H9 (cell line): ENCODE results near the gene MARF1. TPM values are rescaled to one million over a fixed set of nuclear protein-coding genes. Genes with fewer than 3 reads are reported as not detected.

ENCODE experiments used
- DNase-seq: peaks from one replicate; pipeline ENCODE4 v3.0.0-alpha.2; 2017
- H2AFZ ChIP-seq: one replicate; pipeline ENCODE4 v1.6.1; 2013; ENCODE audit warnings: mild to moderate bottlenecking, low read length, control low read depth, moderate library complexity
- H2AK5ac ChIP-seq: 2 replicates; pipeline ENCODE4 v1.6.1; 2013; ENCODE audit warnings: low read length, control low read depth, mixed read lengths; ENCODE audit not compliant: insufficient read length
- H2BK120ac ChIP-seq: one replicate; pipeline ENCODE4 v1.6.1; 2013; ENCODE audit warnings: low read depth, mild to moderate bottlenecking, low read length, control low read depth, inconsistent platforms; ENCODE audit not compliant: poor library complexity, severe bottlenecking
- H2BK12ac ChIP-seq: 2 replicates; pipeline ENCODE4 v1.6.1; 2013; ENCODE audit warnings: low read length, control low read depth, mixed read lengths, low read depth; ENCODE audit not compliant: insufficient read length
- H2BK15ac ChIP-seq: 2 replicates; pipeline ENCODE4 v1.6.1; 2013; ENCODE audit warnings: low read depth, low read length, control low read depth
- H2BK20ac ChIP-seq: one replicate; pipeline ENCODE4 v1.6.1; 2013; ENCODE audit warnings: low read depth, mild to moderate bottlenecking, low read length, control low read depth, inconsistent platforms; ENCODE audit not compliant: poor library complexity, severe bottlenecking
- H2BK5ac ChIP-seq: 2 replicates; pipeline ENCODE4 v1.6.1; 2013; ENCODE audit warnings: low read length, control low read depth, mixed read lengths; ENCODE audit not compliant: insufficient read length
- H3K14ac ChIP-seq: 2 replicates; pipeline ENCODE4 v1.6.1; 2013; ENCODE audit warnings: low read length, control low read depth; ENCODE audit not compliant: insufficient read depth
- H3K18ac ChIP-seq: 2 replicates; pipeline ENCODE4 v1.6.1; 2013; ENCODE audit warnings: low read depth, mild to moderate bottlenecking, mixed read lengths, low read length, control low read depth; ENCODE audit not compliant: insufficient read length
- H3K23ac ChIP-seq: 2 replicates; pipeline ENCODE4 v1.6.1; 2013; ENCODE audit warnings: low read length, control low read depth, mixed read lengths, low read depth; ENCODE audit not compliant: insufficient read length
- H3K23me2 ChIP-seq: 2 replicates; pipeline ENCODE4 v1.6.1; 2013; ENCODE audit warnings: low read depth, mild to moderate bottlenecking, mixed read lengths, low read length, control low read depth; ENCODE audit not compliant: insufficient read length, poor library complexity, severe bottlenecking
- H3K27ac ChIP-seq: 2 replicates; pipeline ENCODE4 v1.5.1; 2013; ENCODE audit warnings: low read length, control low read depth, mixed read lengths, low read depth; ENCODE audit not compliant: insufficient read length
- H3K27me3 ChIP-seq: 2 replicates; pipeline ENCODE4 v1.6.1; 2013; ENCODE audit warnings: low read length, control low read depth, inconsistent platforms; ENCODE audit not compliant: insufficient read depth
- H3K4ac ChIP-seq: 2 replicates; pipeline ENCODE4 v1.6.1; 2013; ENCODE audit warnings: low read depth, mild to moderate bottlenecking, control low read depth, inconsistent platforms, low read length, moderate library complexity
- H3K4me1 ChIP-seq: 2 replicates; pipeline ENCODE4 v1.6.1; 2013; ENCODE audit warnings: low read length, control low read depth, inconsistent platforms; ENCODE audit not compliant: insufficient read depth
- H3K4me2 ChIP-seq: 2 replicates; pipeline ENCODE4 v1.6.1; 2013; ENCODE audit warnings: low read length, control low read depth, mixed read lengths; ENCODE audit not compliant: insufficient read length, insufficient read depth
- H3K56ac ChIP-seq: 2 replicates; pipeline ENCODE4 v1.6.1; 2013; ENCODE audit warnings: low read depth, mild to moderate bottlenecking, mixed read lengths, low read length, control low read depth; ENCODE audit not compliant: insufficient read length
- H3K79me1 ChIP-seq: 2 replicates; pipeline ENCODE4 v1.6.1; 2013; ENCODE audit warnings: low read depth, mild to moderate bottlenecking, moderate library complexity, low read length, control low read depth, inconsistent platforms; ENCODE audit not compliant: insufficient read depth, poor library complexity, severe bottlenecking
- H3K79me2 ChIP-seq: 2 replicates; pipeline ENCODE4 v1.6.1; 2013; ENCODE audit warnings: low read length, control low read depth, inconsistent platforms; ENCODE audit not compliant: insufficient read depth
- H3K9ac ChIP-seq: 2 replicates; pipeline ENCODE4 v1.6.1; 2013; ENCODE audit warnings: low read length, control low read depth, mixed read lengths; ENCODE audit not compliant: insufficient read length; ENCODE audit errors: extremely low read depth
- H3K9me3 ChIP-seq: one replicate; pipeline ENCODE4 v1.6.1; 2013; ENCODE audit warnings: low read depth, low read length, inconsistent platforms; ENCODE audit not compliant: control insufficient read depth
- H3T11ph ChIP-seq: one replicate; pipeline ENCODE4 v1.6.1; 2013; ENCODE audit warnings: mild to moderate bottlenecking, low read length, control low read depth, inconsistent platforms
- H4K20me1 ChIP-seq: one replicate; pipeline ENCODE4 v1.6.1; 2013; ENCODE audit not compliant: control insufficient read depth, insufficient read length, insufficient read depth
- H4K5ac ChIP-seq: 2 replicates; pipeline ENCODE4 v1.6.1; 2013; ENCODE audit warnings: low read depth, mild to moderate bottlenecking, mixed read lengths, low read length, control low read depth; ENCODE audit not compliant: insufficient read length
- H4K8ac ChIP-seq: replicated peaks from 2 replicates; pipeline ENCODE4 v1.6.1; 2013; ENCODE audit warnings: low read length, control low read depth, mixed read lengths, low read depth; ENCODE audit not compliant: insufficient read length
- H4K91ac ChIP-seq: 2 replicates; pipeline ENCODE4 v1.6.1; 2013; ENCODE audit warnings: low read depth, mild to moderate bottlenecking, moderate library complexity, mixed read lengths, low read length, control low read depth; ENCODE audit not compliant: insufficient read length
- H3K27ac Mint-ChIP-seq, 3 experiments: 2 replicates in 2 of 3; 3 replicates in 1 of 3; pipeline ENCODE4 v1.8.0; 2020 to 2021; ENCODE audit warnings: mixed read lengths in 3 of 3, mild to moderate bottlenecking in 1 of 3, moderate library complexity in 1 of 3
- H3K27me3 Mint-ChIP-seq: 2 replicates; pipeline ENCODE4 v1.8.0; 2021; ENCODE audit warnings: low read depth, mild to moderate bottlenecking, moderate library complexity, mixed read lengths
- H3K36me3 Mint-ChIP-seq, 3 experiments: 2 replicates in 2 of 3; 3 replicates in 1 of 3; pipeline ENCODE4 v1.8.0; 2020 to 2021; ENCODE audit warnings: low read depth in 3 of 3, mixed read lengths in 3 of 3; ENCODE audit not compliant: insufficient read depth in 1 of 3
- H3K4me1 Mint-ChIP-seq, 2 experiments: 2 replicates each; pipeline ENCODE4 v1.8.0; 2020; ENCODE audit warnings: mixed read lengths in 2 of 2
- H3K4me3 Mint-ChIP-seq, 2 experiments: 2 replicates in 1 of 2; 3 replicates in 1 of 2; pipeline ENCODE4 v1.8.0; 2020 to 2021; ENCODE audit warnings: mild to moderate bottlenecking in 2 of 2, mixed read lengths in 2 of 2, moderate library complexity in 1 of 2
- H3K9me3 Mint-ChIP-seq, 2 experiments: 2 replicates in 1 of 2; 3 replicates in 1 of 2; pipeline ENCODE4 v1.8.0; 2020; ENCODE audit warnings: mild to moderate bottlenecking in 2 of 2, mixed read lengths in 2 of 2, moderate library complexity in 1 of 2
- WGBS: extraction: QIAGEN DNeasy Blood & Tissue Kit; methylation state at CpG from one replicate; pipeline ENCODE4 v1.1.7; 2013; ENCODE audit warnings: missing lambda C conversion rate, low lambda C conversion rate, mixed read lengths; ENCODE audit not compliant: insufficient read length; ENCODE audit errors: extremely low coverage; 5-methylcytosine and 5-hydroxymethylcytosine counted together
- total RNA-seq: library from RNA; stranded (reverse); gene quantifications from 2 replicates; pipeline ENCODE4 v1.2.1, GENCODE V29; 2021
- TF ChIP-seq, protein P1 (sequence below): fragments of 200-600 bp; sonication (generic); conservative IDR thresholded peaks from 3 replicates; pipeline ENCODE4 v1.8.0; 2021; ENCODE audit warnings: antibody characterized with exemption, mild to moderate bottlenecking

Gene MARF1
- total RNA-seq, 1 experiment from 2014 or later = 23.3 TPM

DNA sequence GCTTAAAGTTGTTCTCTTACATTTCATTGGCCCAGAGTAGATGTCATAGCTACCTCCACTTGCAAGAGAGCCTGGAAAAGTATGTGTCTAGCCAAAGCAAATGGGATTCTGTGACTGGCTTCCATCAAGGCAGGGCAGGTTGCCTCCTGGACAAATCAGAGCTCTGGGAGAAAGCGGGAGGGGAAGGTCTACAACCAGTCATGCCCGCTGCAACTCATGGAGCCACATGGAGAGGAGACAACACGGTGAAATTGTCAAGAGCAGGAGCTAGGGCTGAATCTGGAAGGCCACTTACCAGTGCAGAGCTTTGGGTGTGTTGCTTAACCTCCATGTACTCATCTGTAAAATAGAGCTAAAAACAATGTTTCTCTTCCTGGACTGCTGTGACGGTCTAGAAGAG, 83.8 kb downstream of the MARF1 start:
- Histone ChIP-seq H3K4me2 (no peak overlapping the region), H2AK5ac (no peak overlapping the region), H3K79me1 (no peaks in the 10 kb centered on the region), H3T11ph (no peak overlapping the region), H3K79me2 (no peaks in the 10 kb centered on the region), H2BK120ac (no peak overlapping the region), H3K4ac (no peak overlapping the region), H4K91ac (no peak overlapping the region), H2BK5ac (no peak overlapping the region), H3K18ac (no peak overlapping the region), H2AFZ (no peak overlapping the region), H2BK20ac (no peak overlapping the region), H4K8ac (no peak overlapping the region), H3K56ac (no peak overlapping the region), H3K9me3 (no peaks in the 10 kb centered on the region), H4K5ac (no peak overlapping the region), H3K27ac (no peak overlapping the region), H3K27me3 (no peaks in the 10 kb centered on the region), H3K14ac (no peak overlapping the region), H2BK12ac (no peak overlapping the region), H3K23ac (no peak overlapping the region), H3K23me2 (no peaks in the 10 kb centered on the region), H3K4me1 (no peaks in the 10 kb centered on the region), H3K9ac (no peak overlapping the region), H4K20me1 (no peaks in the 10 kb centered on the region), H2BK15ac (no peak overlapping the region)
- Mint-ChIP-seq H3K9me3 (no peaks in the 10 kb centered on the region), H3K4me1 (peaks cover 9 to 15% of the 10 kb centered on the region in 2 experiments), H3K36me3 (no peaks in the 10 kb centered on the region), H3K4me3 (no peak overlapping the region), H3K27me3 (no peaks in the 10 kb centered on the region), H3K27ac (no peak overlapping the region)
- TF ChIP-seq, protein P1, sequence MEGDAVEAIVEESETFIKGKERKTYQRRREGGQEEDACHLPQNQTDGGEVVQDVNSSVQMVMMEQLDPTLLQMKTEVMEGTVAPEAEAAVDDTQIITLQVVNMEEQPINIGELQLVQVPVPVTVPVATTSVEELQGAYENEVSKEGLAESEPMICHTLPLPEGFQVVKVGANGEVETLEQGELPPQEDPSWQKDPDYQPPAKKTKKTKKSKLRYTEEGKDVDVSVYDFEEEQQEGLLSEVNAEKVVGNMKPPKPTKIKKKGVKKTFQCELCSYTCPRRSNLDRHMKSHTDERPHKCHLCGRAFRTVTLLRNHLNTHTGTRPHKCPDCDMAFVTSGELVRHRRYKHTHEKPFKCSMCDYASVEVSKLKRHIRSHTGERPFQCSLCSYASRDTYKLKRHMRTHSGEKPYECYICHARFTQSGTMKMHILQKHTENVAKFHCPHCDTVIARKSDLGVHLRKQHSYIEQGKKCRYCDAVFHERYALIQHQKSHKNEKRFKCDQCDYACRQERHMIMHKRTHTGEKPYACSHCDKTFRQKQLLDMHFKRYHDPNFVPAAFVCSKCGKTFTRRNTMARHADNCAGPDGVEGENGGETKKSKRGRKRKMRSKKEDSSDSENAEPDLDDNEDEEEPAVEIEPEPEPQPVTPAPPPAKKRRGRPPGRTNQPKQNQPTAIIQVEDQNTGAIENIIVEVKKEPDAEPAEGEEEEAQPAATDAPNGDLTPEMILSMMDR = no peak
- no peak for DNase-seq
- no CpG with 5 or more reads among the region's 4 CpGs for WGBS
